Middle frontal gyrus (tissue), 1 donor: ENCODE results near the gene CTIF.

Experiments used
- DNase-seq: peaks from one replicate; pipeline ENCODE4 v3.0.0-alpha.2; 2015; ENCODE audit warnings: low spot score; ENCODE audit errors: extremely low spot score

CTIF gene

GRCh38 chr18:48785736-48786454 is 247.1 kb downstream of the CTIF start:
- no peak for DNase-seq

- no peak for DNase-seq
Measured at GRCh38 chr18:48786455-48787202, 247.8 kb downstream of the CTIF start.

DNA sequence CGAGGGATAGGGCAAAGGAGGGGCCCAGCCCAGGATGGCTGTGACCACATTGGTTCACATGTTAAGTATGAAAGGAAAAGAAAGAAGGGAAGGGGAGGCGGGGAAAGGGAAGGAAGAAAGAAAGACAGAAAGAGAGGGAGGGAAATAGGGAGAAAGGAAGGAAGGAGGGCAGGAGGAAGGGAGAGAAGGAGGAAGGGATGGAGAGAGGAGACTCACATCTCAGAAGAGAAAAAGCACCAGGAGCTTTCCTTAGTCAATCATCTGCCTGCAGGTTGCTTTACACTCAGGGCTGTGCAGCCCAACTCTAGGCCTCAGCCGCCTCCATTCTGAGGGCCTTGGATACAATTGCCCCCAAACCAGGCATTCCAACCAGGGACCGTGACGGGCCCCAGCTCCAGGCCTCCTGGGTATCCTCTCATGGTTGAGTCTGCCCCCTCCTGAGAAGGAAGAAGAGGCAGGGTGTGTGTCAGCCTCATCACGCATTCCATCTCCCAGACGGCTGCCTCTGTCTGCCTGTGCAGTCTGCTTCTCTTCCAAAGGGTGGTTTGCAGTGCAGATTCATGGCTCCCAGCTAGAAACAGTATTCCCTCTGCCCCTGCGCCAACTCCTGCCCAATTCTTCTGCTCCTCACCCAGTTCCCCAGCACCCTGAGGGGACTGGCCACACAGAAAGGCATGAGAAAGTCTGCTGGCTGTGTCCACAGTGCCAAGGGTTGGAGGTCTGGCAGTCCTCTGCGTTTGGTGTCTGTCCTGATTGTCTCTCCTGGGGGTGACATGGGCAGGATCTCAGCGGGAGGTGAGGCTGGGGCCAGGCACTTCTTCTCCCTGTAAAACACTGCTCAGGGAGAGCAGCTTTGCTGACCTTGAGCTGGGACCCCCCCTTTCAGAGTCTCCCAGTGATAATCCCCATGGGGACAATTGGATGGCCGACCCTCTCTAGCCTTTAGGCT is 248.6 kb downstream of the CTIF start:
- no peak for DNase-seq

GRCh38 chr18:48788373-48788772 is 249.5 kb downstream of the CTIF start:
- DNase-seq, result no peak

DNA sequence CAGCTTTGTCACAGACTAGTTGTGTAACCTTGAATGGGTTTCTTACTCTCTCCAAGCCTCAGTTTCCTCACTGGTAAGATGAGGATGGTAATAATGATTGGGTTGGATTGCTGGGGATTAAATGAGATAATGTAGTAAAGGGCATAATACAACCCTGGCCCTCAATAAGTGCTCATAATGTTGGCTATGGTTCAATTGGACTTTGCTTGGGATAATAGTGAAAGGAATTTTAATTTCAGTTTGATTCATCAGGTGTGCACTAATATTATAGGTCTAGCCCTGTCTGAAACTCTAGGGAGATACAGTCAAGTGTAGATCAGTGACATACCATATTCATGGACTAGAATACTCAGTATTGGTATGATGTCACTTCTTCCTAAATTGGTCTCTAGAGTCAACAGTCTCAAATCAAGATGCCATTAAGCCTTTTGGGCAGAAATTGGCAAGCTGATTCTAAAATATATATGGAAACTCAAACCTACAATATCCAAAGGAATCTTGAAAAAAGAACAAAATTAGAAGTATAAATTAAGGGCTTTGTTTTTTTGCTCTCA is 250.5 kb downstream of the CTIF start:
- DNase-seq, result no peak

DNA sequence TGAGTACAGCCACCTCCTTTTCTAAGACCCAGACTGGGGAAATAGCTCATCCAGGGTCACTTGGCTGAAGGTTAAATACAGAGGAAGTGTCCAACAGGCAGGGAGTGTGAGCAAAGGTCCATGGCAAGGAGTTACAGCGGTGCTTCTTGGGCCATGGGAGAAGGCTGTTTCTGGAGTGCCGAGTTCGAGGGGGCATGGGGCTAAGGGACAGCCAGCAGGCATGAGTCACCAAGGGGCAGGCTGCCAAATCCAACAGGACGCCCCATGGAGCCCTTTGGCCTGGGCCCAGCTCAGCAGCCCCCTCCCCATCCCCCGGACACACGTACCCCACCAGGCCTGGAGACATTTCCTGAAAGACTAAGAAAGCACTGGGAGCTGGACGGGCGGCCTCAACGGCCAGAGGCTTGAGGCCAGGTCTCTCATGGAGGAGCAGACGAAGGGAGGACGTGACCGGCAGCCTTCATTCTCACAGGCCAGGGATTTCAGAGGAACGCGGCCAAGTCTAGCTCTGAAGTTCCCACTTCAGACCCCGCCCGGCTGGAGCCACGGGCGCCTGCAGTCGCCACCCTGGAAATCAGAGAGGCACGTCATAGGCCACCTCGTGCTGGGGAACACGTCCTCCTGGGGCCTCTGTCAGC is 251.5 kb downstream of the CTIF start:
- DNase-seq, result no peak

- no peak for DNase-seq
Measured at GRCh38 chr18:48790869-48791635, 252.2 kb downstream of the CTIF start.

DNA sequence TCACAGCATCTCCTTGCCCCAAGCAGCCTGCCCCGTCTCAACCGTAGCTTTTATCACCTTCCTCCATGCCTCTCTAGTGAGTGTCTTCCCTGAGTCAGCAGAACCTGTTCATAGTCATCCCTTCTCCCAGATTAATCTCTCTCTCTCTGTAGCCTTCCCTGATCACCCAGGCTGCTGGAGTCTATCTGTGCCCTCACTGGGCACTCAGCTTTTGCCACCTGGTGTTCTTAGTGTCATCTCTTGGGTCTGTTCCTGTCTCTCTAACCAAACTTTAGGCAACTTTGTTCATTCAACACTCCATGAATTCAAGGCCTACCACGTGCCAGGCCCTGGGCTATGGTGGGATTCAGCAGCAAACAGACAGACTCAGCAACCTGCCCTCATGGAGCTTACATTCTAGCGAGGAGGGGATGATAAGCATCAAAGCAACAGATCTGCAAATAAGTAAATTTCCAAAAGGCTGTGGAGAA is 252.8 kb downstream of the CTIF start:
- no peak for DNase-seq

- no peak for DNase-seq
Measured at GRCh38 chr18:48792141-48792540, 253.3 kb downstream of the CTIF start.

DNA sequence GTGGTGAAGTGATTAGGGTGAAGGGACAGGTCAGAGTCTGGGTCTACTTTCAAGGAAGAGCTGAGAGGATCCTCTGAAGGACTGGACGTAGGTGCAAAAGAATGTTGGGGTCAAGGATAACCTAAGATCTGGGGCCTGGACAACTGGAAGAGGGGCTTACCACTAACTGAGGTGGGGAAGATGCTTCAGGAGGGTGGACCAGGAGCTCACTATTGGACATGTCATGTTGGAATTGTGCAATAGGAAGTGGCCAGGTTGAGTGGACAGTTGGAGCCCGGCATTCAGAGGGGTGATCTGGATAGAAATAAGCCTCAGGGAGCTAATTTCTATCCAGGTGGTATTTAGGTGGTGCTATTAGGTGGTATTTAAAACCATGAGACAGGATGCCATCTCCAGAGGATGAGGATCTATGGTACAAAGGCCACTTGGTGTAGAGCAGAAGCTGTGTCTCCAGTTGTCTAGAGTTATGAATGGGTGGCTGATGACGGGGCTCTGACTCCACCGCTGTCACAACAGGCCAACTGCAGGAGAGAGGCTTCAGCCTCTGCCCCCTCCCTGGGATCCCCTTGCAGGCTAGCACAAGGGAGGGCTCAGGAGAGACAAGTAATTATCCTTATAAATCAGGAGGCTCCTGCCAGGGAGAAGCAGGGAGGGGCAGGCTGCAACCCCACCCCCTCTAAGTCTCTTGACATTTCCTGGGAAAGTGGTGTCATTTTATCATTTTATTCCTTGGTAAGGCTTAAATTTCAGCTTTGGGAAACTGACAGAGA is 254.0 kb downstream of the CTIF start:
- no peak for DNase-seq

GRCh38 chr18:48794251-48794970 is 255.6 kb downstream of the CTIF start:
- DNase-seq, result no peak

- DNase-seq, result no peak
Measured at GRCh38 chr18:48795696-48796095, 256.9 kb downstream of the CTIF start.

DNA sequence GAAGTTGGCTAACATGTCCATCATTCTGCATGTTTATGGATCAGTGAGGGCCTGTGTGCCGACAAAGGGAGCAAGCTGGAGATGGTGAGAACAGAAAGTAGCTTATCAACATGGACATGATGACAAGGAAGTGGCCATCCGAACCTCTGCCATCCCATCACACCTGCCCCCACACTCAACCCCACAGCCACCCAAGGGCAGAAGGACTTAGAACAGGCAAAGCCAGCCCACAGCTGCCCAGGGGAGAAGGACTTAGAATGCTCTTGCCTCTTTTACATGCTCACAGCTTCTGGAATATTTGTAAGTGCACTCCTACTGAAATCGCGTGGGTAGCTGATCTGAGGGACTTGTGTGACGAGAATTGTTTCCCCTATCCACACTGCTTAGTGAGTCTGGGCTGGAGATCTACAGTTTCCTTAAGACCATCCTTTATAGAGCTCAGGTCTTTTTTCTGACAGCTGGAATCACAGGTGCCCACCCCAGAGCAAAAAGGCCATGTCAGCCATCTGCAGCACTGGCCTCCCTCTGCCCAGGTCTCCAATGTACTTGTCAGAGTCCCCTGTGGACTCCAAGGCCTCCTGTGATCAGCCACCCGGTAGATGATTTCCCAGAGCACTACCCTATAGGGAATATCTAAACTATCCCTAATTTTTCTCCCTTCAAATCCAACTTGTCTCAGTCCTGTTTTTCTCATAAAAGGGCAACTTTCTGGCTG is 257.8 kb downstream of the CTIF start:
- DNase-seq, result no peak

DNA sequence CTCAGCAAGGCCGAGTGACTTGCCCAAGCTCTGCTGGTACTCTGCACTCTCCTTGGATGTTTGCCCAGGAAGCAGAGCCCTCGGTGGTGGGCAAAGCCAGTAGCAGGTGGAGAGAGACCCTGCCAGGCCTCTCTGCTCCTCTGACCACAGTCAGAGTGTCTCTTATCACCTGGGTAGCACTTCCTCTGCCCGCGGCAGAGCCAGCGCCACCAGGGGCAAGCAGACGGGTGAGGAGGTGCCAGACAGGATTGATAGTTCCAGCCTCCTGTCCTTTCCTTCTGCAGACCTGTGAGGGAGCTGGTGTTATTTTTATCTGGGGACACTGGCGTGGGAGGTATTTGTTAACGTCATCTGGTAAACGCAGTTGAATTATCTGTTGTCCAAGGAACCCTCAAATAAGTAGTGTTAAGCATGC is 259.0 kb downstream of the CTIF start:
- DNase-seq, result no peak

GRCh38 chr18:48798334-48799245 is 259.8 kb downstream of the CTIF start:
- no peak for DNase-seq

- DNase-seq, result no peak
Measured at GRCh38 chr18:48799724-48800315, 261.0 kb downstream of the CTIF start.

GRCh38 chr18:48800466-48800865 is 261.6 kb downstream of the CTIF start:
- DNase-seq, result no peak
